ENCODE results near the gene SCAP. TPM values are rescaled to one million over a fixed set of nuclear protein-coding genes. Genes with fewer than 3 reads are reported as not detected.
"Not testable (repeated sequence)": the region's sequence is repeated elsewhere in the genome, so short reads cannot be mapped to it uniquely, and the experiment has no call there.

The SCAP gene
- total RNA-seq, 1 donor from 2014 or later, result 79.6 TPM

- Mint-ChIP-seq H3K9me3 (no peaks in the 10 kb centered on the region), H3K27ac (no peak overlapping the region)
Observed at GRCh38 chr3:47370887-47371697, 104.6 kb downstream of the SCAP start.

GRCh38 chr3:47370020-47370419 is 105.7 kb downstream of the SCAP start:
- not testable (repeated sequence) for H3K27me3 Mint-ChIP-seq (ENCODE audit: low read depth); H3K27ac Mint-ChIP-seq; H3K4me1 Mint-ChIP-seq (ENCODE audit: low read depth); H3K9me3 Mint-ChIP-seq; H3K4me3 Mint-ChIP-seq (ENCODE audit: low read depth); H3K36me3 Mint-ChIP-seq (ENCODE audit: low read depth); DNase-seq (ENCODE audit: low spot score)
- intact Hi-C loops (cut with micrococcal nuclease), result loop anchor here (10.0 kb wide), 1 partner anchor 205 kb away; the partner anchor contains the start of gene SETD2

More at GRCh38 chr3:47370887-47371697, 104.6 kb downstream of the SCAP start:
- intact Hi-C loops (cut with micrococcal nuclease), result loop anchor here (10.0 kb wide), 1 partner anchor 206 kb away; the partner anchor contains the start of gene SETD2
- H3K4me1 Mint-ChIP-seq (ENCODE audit: low read depth), result no peaks in the 10 kb centered on the region
- H3K27me3 Mint-ChIP-seq (ENCODE audit: low read depth), result peaks cover 7% of the 10 kb centered on the region
- no peaks in the 10 kb centered on the region for H3K36me3 Mint-ChIP-seq (ENCODE audit: low read depth)
- H3K4me3 Mint-ChIP-seq (ENCODE audit: low read depth), result no peak overlapping the region
- DNase-seq (ENCODE audit: low spot score), result no peak

- peaks cover 6% of the 10 kb centered on the region for H3K4me1 Mint-ChIP-seq (ENCODE audit: low read depth)
- H3K27ac Mint-ChIP-seq, result no peak overlapping the region
- intact Hi-C loops (cut with micrococcal nuclease), result no loop called here
- H3K36me3 Mint-ChIP-seq (ENCODE audit: low read depth), result no peaks in the 10 kb centered on the region
- DNase-seq (ENCODE audit: low spot score), result no peak
- H3K9me3 Mint-ChIP-seq, result peaks cover 3% of the 10 kb centered on the region
- peaks cover 4% of the 10 kb centered on the region for H3K27me3 Mint-ChIP-seq (ENCODE audit: low read depth)
- H3K4me3 Mint-ChIP-seq (ENCODE audit: low read depth), result no peak overlapping the region
Observed at GRCh38 chr3:47367631-47368030, 108.1 kb downstream of the SCAP start.

GRCh38 chr3:47366833-47367232 is 108.9 kb downstream of the SCAP start:
- Mint-ChIP-seq H3K27ac (no peak overlapping the region), H3K4me1 (ENCODE audit: low read depth) (peaks cover 12% of the 10 kb centered on the region), H3K4me3 (ENCODE audit: low read depth) (no peak overlapping the region), H3K27me3 (ENCODE audit: low read depth) (peaks cover 4% of the 10 kb centered on the region), H3K9me3 (peaks cover 7% of the 10 kb centered on the region), H3K36me3 (ENCODE audit: low read depth) (peaks cover 3% of the 10 kb centered on the region)
- DNase-seq (ENCODE audit: low spot score), result no peak
- intact Hi-C loops (cut with micrococcal nuclease), result no loop called here

GRCh38 chr3:47365213-47366153 is 110.3 kb downstream of the SCAP start:
- H3K4me1 Mint-ChIP-seq (ENCODE audit: low read depth), result peaks cover 12% of the 10 kb centered on the region
- peaks cover 3% of the 10 kb centered on the region for H3K36me3 Mint-ChIP-seq (ENCODE audit: low read depth)
- no peak overlapping the region for H3K4me3 Mint-ChIP-seq (ENCODE audit: low read depth)
- intact Hi-C loops (cut with micrococcal nuclease), result no loop called here
- peaks cover 7% of the 10 kb centered on the region for H3K9me3 Mint-ChIP-seq
- no peak for DNase-seq (ENCODE audit: low spot score)
- no peak overlapping the region for H3K27ac Mint-ChIP-seq
- H3K27me3 Mint-ChIP-seq (ENCODE audit: low read depth), result peaks cover 4% of the 10 kb centered on the region

Other genes with a start within 250 kb of the SCAP start
- gene KIF9, start 193.1 kb downstream of the SCAP start, total RNA-seq, result 3.5 and 4.4 TPM in 2 replicates
- 35.7 and 40.9 TPM in 2 replicates for gene KLHL18, start 193.0 kb downstream of the SCAP start, total RNA-seq
- 35.7 and 38.3 TPM in 2 replicates for gene PTPN23, start 94.9 kb downstream of the SCAP start, total RNA-seq
- 44.0 and 46.8 TPM in 2 replicates for gene ELP6, start 37.8 kb upstream of the SCAP start, total RNA-seq
- 1.1 and 1.7 TPM in 2 replicates for gene CSPG5, start 102.9 kb upstream of the SCAP start, total RNA-seq

Measured in activated T-helper 2 cell treated with anti-CD3 and anti-CD28 coated beads, Interferon-gamma antibody, Interleukin-2, Interleukin-4, amounts not matched to agents 10 μg/mL and 5 μg/mL and 100 μg/mL, durations not matched to agents 14 hours and 24 hours and 36 hours (primary cell).